GM12872 (cell line): ENCODE results near the gene LMAN2L.

Source experiments
- TF ChIP-seq, protein P1 (sequence below): IDR thresholded peaks from 3 replicates; pipeline ENCODE4 v1.5.1; 2011; ENCODE audit warnings: low read depth, mild to moderate bottlenecking, low read length, moderate library complexity; ENCODE audit not compliant: insufficient read depth

LMAN2L gene

DNA sequence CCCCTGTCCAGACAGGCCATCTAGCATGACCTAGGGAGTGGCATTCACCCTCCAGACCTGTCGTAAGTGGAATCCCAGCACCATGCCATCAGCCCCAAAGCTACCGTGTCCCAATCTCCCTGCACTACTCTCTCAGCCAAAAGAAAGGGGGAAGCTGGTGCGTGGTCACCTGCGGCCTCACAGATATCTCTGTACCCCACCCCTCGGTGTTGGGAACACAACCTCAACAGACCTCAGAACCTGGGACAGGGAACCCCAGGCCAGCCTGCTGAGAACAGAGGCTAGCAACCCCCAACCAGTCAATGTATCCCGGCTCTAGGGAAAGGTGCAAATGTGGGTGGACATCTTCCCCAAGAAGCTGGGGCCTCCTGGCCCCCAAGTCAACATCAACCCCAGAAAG lies 38.2 kb downstream of the LMAN2L start:
- TF ChIP-seq, protein P1, sequence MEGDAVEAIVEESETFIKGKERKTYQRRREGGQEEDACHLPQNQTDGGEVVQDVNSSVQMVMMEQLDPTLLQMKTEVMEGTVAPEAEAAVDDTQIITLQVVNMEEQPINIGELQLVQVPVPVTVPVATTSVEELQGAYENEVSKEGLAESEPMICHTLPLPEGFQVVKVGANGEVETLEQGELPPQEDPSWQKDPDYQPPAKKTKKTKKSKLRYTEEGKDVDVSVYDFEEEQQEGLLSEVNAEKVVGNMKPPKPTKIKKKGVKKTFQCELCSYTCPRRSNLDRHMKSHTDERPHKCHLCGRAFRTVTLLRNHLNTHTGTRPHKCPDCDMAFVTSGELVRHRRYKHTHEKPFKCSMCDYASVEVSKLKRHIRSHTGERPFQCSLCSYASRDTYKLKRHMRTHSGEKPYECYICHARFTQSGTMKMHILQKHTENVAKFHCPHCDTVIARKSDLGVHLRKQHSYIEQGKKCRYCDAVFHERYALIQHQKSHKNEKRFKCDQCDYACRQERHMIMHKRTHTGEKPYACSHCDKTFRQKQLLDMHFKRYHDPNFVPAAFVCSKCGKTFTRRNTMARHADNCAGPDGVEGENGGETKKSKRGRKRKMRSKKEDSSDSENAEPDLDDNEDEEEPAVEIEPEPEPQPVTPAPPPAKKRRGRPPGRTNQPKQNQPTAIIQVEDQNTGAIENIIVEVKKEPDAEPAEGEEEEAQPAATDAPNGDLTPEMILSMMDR: no peak

DNA sequence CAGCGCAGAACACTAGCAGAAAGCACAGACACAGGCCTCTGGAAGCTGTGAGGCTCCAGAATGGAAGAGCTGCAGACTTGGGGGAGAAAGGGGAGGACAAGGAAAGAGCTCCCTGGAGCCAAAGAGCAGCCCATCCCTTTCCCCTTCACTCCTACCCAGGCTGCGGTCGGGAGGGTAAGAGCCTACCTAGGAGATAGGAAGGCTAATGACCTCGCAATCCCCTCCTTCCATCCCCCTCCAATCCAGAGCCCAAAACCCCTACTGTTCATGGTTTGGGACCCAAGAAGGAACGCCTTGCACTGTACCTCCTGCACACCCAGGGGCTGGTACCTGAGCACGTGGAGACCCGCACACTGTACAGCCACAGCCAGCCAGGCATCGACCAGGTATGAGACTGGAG lies 39.8 kb downstream of the LMAN2L start:
- TF ChIP-seq, protein P1: no peak

DNA sequence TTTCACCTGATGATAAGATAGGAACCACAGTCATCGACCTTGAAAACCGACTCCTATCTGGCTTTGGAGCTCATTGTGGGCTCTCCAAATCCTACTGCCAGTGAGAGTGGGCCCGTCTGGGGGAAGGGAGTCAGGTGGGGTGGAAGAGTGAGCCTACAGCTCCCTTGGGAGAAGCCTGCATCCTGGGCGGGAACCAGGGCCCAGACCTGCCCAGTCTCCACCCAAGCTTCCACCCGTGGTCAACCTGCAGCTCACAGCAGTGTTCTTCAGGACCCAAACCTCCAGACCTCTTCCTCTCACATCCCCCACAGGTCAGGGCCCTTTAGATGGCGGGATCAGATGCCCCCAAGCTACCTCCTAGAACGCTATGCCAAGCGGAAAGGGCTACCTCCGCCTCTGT lies 40.2 kb downstream of the LMAN2L start:
- TF ChIP-seq, protein P1: no peak

DNA sequence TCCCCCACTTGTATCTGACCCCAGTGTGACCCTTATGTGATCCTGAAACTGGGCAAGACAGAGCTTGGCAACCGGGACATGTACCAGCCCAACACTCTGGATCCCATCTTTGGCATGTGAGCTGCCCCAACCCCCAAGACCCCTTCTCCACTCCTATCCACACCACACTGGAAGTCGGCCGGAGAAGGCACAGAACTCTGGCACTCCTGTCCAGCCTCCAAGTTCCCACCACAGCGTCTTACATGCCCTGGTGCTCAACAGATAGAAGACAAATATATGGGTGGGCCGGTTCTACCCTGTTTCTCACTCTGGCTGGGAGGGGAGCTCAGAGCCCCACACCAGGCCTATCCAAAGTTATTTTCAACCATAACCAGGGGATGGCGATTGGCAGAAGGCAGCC lies 40.8 kb downstream of the LMAN2L start:
- TF ChIP-seq, protein P1: no peak

DNA sequence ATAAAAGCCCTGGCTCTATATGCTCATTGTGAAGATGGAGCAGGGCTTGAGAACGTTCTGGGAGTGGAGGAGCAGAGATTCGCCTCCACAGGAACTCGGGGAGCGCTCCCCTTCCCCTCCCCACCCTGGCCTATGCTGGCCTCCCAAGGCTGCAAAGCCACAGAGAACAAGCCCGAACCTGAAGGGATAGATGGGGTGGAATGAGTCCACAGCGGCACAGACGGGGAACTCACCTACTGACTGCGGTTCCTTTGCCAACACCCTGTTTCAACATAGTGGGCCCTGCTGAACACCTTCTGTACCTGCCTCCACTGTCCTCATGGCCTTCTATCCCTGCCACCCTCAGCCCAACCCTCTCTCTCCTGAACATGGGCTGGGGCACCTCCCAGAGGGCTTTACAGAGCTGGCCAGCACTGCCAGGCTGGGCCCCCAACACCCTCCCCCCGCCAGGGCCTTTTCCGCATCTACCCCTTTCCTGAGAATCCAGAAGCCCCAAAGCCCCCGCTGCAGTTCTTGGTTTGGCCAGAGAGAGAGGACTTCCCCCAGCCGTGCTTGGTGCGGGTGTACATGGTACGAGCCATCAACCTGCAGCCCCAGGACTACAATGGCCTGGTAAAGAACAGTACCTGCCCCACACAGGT lies 41.5 kb downstream of the LMAN2L start:
- TF ChIP-seq, protein P1: no peak

DNA sequence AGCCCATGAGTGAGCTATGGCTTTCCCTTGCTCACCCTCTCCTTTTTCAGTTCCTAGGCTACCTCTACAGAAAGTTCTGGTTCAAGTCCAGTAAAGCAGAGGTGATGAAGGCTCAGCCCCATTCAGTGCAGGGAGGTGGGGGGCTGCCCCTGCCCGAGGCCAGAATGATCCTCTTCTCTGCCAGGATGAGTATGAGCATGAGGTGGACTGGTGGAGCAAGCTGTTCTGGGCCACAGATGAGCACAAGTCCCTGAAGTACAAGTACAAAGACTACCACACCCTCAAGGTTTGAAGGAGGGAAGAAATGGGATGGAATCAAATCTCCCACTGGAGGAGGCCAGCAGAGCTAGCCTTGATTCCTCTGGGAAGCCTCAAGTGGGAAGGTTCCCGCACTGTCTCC lies 42.4 kb downstream of the LMAN2L start:
- TF ChIP-seq, protein P1: no peak

DNA sequence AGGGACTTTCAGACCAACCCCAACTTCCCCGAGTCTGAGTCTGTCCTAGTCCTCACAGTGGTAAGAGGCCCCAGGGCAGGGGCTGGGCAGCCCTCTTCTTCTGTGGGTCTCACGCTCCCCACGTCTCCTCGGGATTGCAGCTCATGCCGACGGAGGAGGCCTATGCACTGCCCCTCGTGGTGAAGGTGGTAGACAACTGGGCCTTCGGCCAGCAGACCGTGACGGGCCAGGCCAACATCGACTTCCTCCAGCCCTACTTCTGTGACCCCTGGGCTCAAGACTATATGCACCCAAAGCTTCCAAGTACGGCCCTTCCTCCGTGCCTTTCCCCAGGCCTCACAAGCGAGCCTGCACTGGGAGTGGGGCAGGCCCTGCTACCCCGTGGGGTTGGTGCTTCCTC lies 44.3 kb downstream of the LMAN2L start:
- TF ChIP-seq, protein P1: no peak
